MM.1S (cell line): ENCODE data around the gene TBC1D9B.

Experiments
- DNase-seq: peaks from one replicate; pipeline ENCODE4 v3.0.0-alpha.2; 2015
- H2AFZ ChIP-seq: fragments of 300-600 bp; sonication (generic); 2 replicates; pipeline ENCODE4 v1.6.0; 2016; ENCODE audit warnings: antibody characterized with exemption, low read length
- H3F3A ChIP-seq: fragments of 300-600 bp; sonication (generic); 2 replicates; pipeline ENCODE4 v1.6.1; 2016; ENCODE audit warnings: mild to moderate bottlenecking, antibody characterized with exemption, low read length, moderate library complexity, mixed read lengths; ENCODE audit not compliant: insufficient read depth
- H3K27ac ChIP-seq: fragments of 300-600 bp; sonication (generic); 2 replicates; pipeline ENCODE4 v1.5.1; 2016; ENCODE audit warnings: mild to moderate bottlenecking, low read length
- H3K27me3 ChIP-seq: fragments of 300-600 bp; sonication (generic); replicated peaks from 2 replicates; pipeline ENCODE4 v1.6.0; 2016; ENCODE audit warnings: low read length; ENCODE audit not compliant: insufficient read depth
- H3K36me3 ChIP-seq: fragments of 300-600 bp; sonication (generic); replicated peaks from 2 replicates; pipeline ENCODE4 v1.6.1; 2016; ENCODE audit warnings: mild to moderate bottlenecking, low read length, mixed read lengths; ENCODE audit not compliant: insufficient read depth
- H3K4me1 ChIP-seq: fragments of 300-600 bp; sonication (generic); 2 replicates; pipeline ENCODE4 v1.6.1; 2016; ENCODE audit warnings: low read length, mixed read lengths
- H3K4me2 ChIP-seq: fragments of 300-600 bp; sonication (generic); 2 replicates; pipeline ENCODE4 v1.6.0; 2016; ENCODE audit warnings: low read depth, low read length
- H3K4me3 ChIP-seq: fragments of 300-600 bp; sonication (generic); 2 replicates; pipeline ENCODE4 v1.5.1; 2016; ENCODE audit warnings: low read length, mixed read lengths
- H3K79me2 ChIP-seq: fragments of 300-600 bp; sonication (generic); 2 replicates; pipeline ENCODE4 v1.6.1; 2016; ENCODE audit warnings: mixed run types, low read length, mixed read lengths
- H3K9ac ChIP-seq: fragments of 300-600 bp; sonication (generic); 2 replicates; pipeline ENCODE4 v1.6.1; 2016; ENCODE audit warnings: low read length, mixed read lengths
- H3K9me2 ChIP-seq: fragments of 300-600 bp; sonication (generic); replicated peaks from 2 replicates; pipeline ENCODE4 v1.6.1; 2016; ENCODE audit warnings: mild to moderate bottlenecking, low read length, mixed read lengths; ENCODE audit not compliant: insufficient read depth
- H3K9me3 ChIP-seq: fragments of 300-600 bp; sonication (generic); replicated peaks from 2 replicates; pipeline ENCODE4 v1.6.1; 2016; ENCODE audit warnings: mild to moderate bottlenecking, low read length, mixed read lengths; ENCODE audit not compliant: insufficient read depth
- H4K20me1 ChIP-seq: fragments of 300-600 bp; sonication (generic); 2 replicates; pipeline ENCODE4 v1.6.1; 2016; ENCODE audit warnings: mild to moderate bottlenecking, low read length, moderate library complexity, mixed read lengths; ENCODE audit not compliant: insufficient read depth
- EZH2 ChIP-seq: fragments of 300-600 bp; sonication (generic); optimal IDR thresholded peaks from 2 replicates; pipeline ENCODE3; 2017; ENCODE audit warnings: low read depth, mild to moderate bottlenecking, antibody characterized with exemption, low read length, mixed read lengths
- EZH2phosphoT487 ChIP-seq: fragments of 300-600 bp; sonication (generic); IDR thresholded peaks from 2 replicates; pipeline ENCODE4 v1.6.1; 2018; ENCODE audit warnings: antibody characterized with exemption, low read length
- TF ChIP-seq, protein P1 (sequence below): fragments of 300-600 bp; sonication (generic); IDR thresholded peaks from 2 replicates; pipeline ENCODE4 v1.5.1; 2016; ENCODE audit warnings: antibody characterized with exemption, low read length, mixed read lengths

Gene TBC1D9B

DNA sequence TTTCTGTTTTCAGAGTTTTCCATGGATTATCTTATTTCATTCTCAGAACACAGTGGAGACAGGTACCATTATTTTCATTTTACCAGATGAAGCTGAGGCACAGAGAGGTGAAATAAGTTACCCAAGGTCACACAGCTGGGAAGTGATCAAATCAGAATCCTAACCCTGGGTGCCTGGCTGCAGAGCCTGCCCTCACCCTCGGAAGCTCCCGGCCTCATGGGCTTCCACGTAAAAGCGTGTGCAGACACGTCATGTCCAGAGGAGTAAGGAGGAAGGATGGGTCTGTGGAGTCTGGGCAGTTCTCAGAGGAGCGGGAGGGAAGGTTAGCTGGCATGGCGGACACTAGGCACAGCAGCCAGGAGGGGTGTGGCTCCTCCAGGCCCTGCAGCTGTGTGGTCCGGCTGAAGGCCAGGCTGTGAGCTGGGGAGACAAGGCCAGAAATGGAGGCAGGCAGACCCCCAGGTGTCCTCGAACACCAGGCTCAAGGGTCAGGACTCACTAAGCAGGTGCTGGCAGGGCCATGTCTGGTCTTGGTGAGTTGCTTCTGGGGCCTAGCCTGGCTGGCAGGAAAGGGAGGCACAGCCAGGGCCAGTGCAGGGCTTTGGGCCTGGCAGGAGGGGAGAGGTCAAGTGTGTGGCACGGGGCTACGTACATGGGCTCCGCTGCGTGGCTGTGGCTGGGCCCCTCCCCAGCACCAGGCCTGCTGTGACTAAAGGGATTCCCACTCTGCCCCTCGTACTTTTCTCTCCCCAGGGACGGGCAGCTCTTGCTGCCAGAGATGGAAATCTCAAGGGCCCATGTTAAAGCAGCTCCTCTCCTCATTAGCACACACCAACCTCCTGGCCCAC, 5.6 kb downstream of the TBC1D9B start:
- Histone ChIP-seq H3K9me2 (no peaks in the 10 kb centered on the region), H3K27ac (no peak overlapping the region)
- no peak for DNase-seq

DNA sequence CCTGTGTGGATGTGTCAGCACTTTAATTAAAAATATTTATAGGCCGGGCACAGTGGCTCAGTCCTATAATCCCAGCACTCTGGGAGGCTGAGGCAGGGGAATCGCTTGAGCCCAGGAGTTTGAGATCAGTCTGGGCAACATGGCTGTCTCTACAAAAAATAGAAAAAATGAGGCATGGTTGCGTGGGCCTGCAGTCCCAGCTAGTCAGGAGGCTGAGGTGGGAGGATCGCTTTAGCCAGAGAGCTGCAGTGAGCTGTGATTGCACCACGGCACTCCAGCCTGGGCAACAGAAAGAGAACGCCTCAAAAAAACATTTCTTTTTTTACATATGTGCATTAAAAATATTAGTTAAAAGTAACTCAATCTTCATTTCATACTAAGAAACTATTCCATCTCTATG, 6.2 kb downstream of the TBC1D9B start:
- Histone ChIP-seq H3F3A (no peaks in the 10 kb centered on the region), H3K4me1 (no peaks in the 10 kb centered on the region), H3K27me3 (no peaks in the 10 kb centered on the region), H3K4me3 (no peak overlapping the region), H3K9me2 (no peaks in the 10 kb centered on the region), H3K79me2 (peaks cover 8% of the 10 kb centered on the region), H3K4me2 (no peak overlapping the region), H3K27ac (no peak overlapping the region), H3K9ac (no peak overlapping the region), H3K9me3 (no peaks in the 10 kb centered on the region), H2AFZ (no peak overlapping the region), H3K36me3 (peaks cover 5% of the 10 kb centered on the region; the same call in 1 of the 2 replicates), H4K20me1 (no peaks in the 10 kb centered on the region)
- no peak for DNase-seq
- TF ChIP-seq, protein P1, sequence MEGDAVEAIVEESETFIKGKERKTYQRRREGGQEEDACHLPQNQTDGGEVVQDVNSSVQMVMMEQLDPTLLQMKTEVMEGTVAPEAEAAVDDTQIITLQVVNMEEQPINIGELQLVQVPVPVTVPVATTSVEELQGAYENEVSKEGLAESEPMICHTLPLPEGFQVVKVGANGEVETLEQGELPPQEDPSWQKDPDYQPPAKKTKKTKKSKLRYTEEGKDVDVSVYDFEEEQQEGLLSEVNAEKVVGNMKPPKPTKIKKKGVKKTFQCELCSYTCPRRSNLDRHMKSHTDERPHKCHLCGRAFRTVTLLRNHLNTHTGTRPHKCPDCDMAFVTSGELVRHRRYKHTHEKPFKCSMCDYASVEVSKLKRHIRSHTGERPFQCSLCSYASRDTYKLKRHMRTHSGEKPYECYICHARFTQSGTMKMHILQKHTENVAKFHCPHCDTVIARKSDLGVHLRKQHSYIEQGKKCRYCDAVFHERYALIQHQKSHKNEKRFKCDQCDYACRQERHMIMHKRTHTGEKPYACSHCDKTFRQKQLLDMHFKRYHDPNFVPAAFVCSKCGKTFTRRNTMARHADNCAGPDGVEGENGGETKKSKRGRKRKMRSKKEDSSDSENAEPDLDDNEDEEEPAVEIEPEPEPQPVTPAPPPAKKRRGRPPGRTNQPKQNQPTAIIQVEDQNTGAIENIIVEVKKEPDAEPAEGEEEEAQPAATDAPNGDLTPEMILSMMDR = no peak
- no peak for TF ChIP-seq EZH2
- TF ChIP-seq EZH2phosphoT487 = no peak

More for the DNA sequence above, 5.6 kb downstream of the TBC1D9B start:
- Histone ChIP-seq H3K79me2 (peaks cover 15% of the 10 kb centered on the region), H4K20me1 (no peaks in the 10 kb centered on the region), H3K4me1 (peaks cover 4% of the 10 kb centered on the region; the same call in 1 of the 2 replicates), H2AFZ (no peak overlapping the region), H3K4me2 (no peak overlapping the region), H3K4me3 (no peak overlapping the region), H3K27me3 (no peaks in the 10 kb centered on the region), H3F3A (no peaks in the 10 kb centered on the region), H3K9me3 (no peaks in the 10 kb centered on the region), H3K9ac (no peak overlapping the region), H3K36me3 (peaks cover 5% of the 10 kb centered on the region; the same call in 1 of the 2 replicates)
- TF ChIP-seq, protein P1 = no peak
- no peak for TF ChIP-seq EZH2phosphoT487
- no peak for TF ChIP-seq EZH2

DNA sequence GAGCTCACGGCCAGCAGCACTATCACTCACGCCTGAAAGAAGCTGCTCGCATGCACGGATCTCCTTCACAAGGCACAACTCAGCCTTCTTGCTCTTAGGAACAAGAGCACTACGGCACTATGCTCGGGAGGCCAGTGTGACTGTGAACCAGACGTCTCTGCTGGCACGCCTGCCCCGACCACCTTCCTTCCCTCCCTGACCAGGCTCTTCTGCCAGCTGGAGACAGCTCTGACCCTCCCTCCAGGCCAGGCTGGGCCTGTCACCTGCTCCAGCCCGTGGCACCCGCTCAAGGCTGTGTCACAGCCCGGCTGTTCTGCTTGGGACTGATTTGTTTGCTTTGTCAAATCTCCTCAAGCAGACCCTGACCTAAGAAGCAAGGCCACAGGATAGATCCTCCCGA, 7.0 kb downstream of the TBC1D9B start:
- H2AFZ ChIP-seq = no peak overlapping the region
- H3K36me3 ChIP-seq = peaks cover 5% of the 10 kb centered on the region; the same call in 1 of the 2 replicates
- no peak for DNase-seq
- no peaks in the 10 kb centered on the region for H3K9me2 ChIP-seq
- no peak overlapping the region for H3K9ac ChIP-seq
- no peak for TF ChIP-seq EZH2
- TF ChIP-seq EZH2phosphoT487 = no peak
- TF ChIP-seq, protein P1 = no peak
- no peak overlapping the region for H3K4me3 ChIP-seq
- H4K20me1 ChIP-seq = no peaks in the 10 kb centered on the region
- H3K4me2 ChIP-seq = no peak overlapping the region
- H3K79me2 ChIP-seq = peaks cover under 1% of the 10 kb centered on the region; the same call in 1 of the 2 replicates
- no peaks in the 10 kb centered on the region for H3K4me1 ChIP-seq
- H3K27ac ChIP-seq = no peak overlapping the region
- H3K27me3 ChIP-seq = no peaks in the 10 kb centered on the region
- H3K9me3 ChIP-seq = no peaks in the 10 kb centered on the region
- no peaks in the 10 kb centered on the region for H3F3A ChIP-seq
